Prostate gland (tissue), 2 donors: Measurements from ENCODE around the gene BLOC1S1.

Experiments
- CTCF ChIP-seq, 4 experiments: fragments of 200-600 bp in 2 of 4; fragments of 450-650 bp in 2 of 4; sonication (generic) in 2 of 4; IDR thresholded peaks; 1 replicate in 3 of 4; 2 replicates in 1 of 4; pipeline ENCODE4 v1.5.1; 2016 to 2019; ENCODE audit warnings: antibody characterized with exemption in 4 of 4, mild to moderate bottlenecking in 2 of 4, moderate library complexity in 2 of 4
- POLR2AphosphoS5 ChIP-seq: sonication (generic); formaldehyde crosslinking; IDR thresholded peaks from one replicate; pipeline ENCODE4 v1.6.1; 2017; ENCODE audit warnings: antibody characterized with exemption

- TF ChIP-seq CTCF (IDR thresholded peaks at IDR 0.05) (no peak), POLR2AphosphoS5 (no peak)
Measured at GRCh38 chr12:55746174-55746912, 30.5 kb downstream of the BLOC1S1 start.
